Kidney (tissue), 14 donors: ENCODE data around the gene NDUFAF8. TPM values are rescaled to one million over a fixed set of nuclear protein-coding genes. Genes with fewer than 3 reads are reported as not detected.
A peak's percentile ranks its signal among the peaks of the same experiment; 100 is the strongest.

ENCODE experiments used
- DNase-seq, 5 donors: peaks; one replicate each; pipeline ENCODE4 v3.0.0-alpha.2; 2013 to 2020
- FAIRE-seq: peaks from 2 replicates; lab custom pipeline; 2012; peaks lifted over from hg19 to GRCh38; lab: Jason Lieb, UNC
- H3K27ac ChIP-seq, 2 donors: one replicate each; pipeline ENCODE4 v1.7.0; 2013; ENCODE audit warnings: low read depth in 2 of 2, low read length in 2 of 2, inconsistent platforms in 1 of 2
- H3K27me3 ChIP-seq: one replicate; pipeline ENCODE4 v1.7.1; 2013; ENCODE audit warnings: low read length, inconsistent platforms; ENCODE audit not compliant: control insufficient read depth, insufficient read depth
- H3K36me3 ChIP-seq, 3 donors: one replicate each; pipeline versions ENCODE4 v1.7.0 to v1.7.1; 2013; ENCODE audit warnings: low read length in 3 of 3, control low read depth in 1 of 3, inconsistent platforms in 1 of 3; ENCODE audit not compliant: insufficient read depth in 3 of 3, control insufficient read depth in 2 of 3
- H3K4me1 ChIP-seq, 3 donors: one replicate each; pipeline versions ENCODE4 v1.7.0 to v1.7.1; 2013; ENCODE audit warnings: low read length in 3 of 3, inconsistent platforms in 1 of 3, low read depth in 1 of 3; ENCODE audit not compliant: control insufficient read depth in 2 of 3, insufficient read depth in 2 of 3
- H3K4me3 ChIP-seq, 3 donors: one replicate each; pipeline versions ENCODE4 v1.7.0 to v1.8.1; 2013; ENCODE audit warnings: low read length in 3 of 3, control low read depth in 1 of 3, inconsistent platforms in 1 of 3
- H3K9ac ChIP-seq, 3 donors: one replicate each; pipeline versions ENCODE4 v1.7.0 to v1.7.1; 2013; ENCODE audit warnings: low read length in 3 of 3, control low read depth in 1 of 3, inconsistent platforms in 1 of 3
- H3K9me3 ChIP-seq, 3 donors: one replicate each; pipeline versions ENCODE4 v1.7.0 to v1.7.1; 2013; ENCODE audit warnings: low read length in 3 of 3, control low read depth in 1 of 3, inconsistent platforms in 1 of 3; ENCODE audit not compliant: control insufficient read depth in 2 of 3, insufficient read depth in 1 of 3
- CTCF ChIP-seq: IDR thresholded peaks from 3 replicates; pipeline ENCODE4 v1.5.1; 2012; ENCODE audit warnings: mild to moderate bottlenecking, moderate library complexity, borderline replicate concordance; ENCODE audit not compliant: insufficient read depth; ENCODE audit errors: extremely low read depth
- intact Hi-C: fragments of 100-400 bp; cut with DNase I; formaldehyde crosslinking; loops from one replicate; pipeline ENCODE4 v1.11.1; 2022
- polyA plus RNA-seq: library from polyadenylated mRNA; stranded (reverse); fragments of 350-450 nt; fragmentation: Illumina TruSeq; extraction: RNeasy Lipid Tissue Mini Kit (QIAGEN cat#74804); gene quantifications from one replicate; pipeline ENCODE4 v1.2.3, GENCODE V29; 2014; ENCODE audit warnings: low read depth, low replicate concordance; ENCODE audit not compliant: insufficient read depth
- total RNA-seq: library from RNA; stranded (reverse); fragmentation: NEBNext Ultra II Directional; extraction: Animal tissue kit (Norgen Biotek cat#: 25700); gene quantifications from one replicate; pipeline ENCODE4 v1.2.1, GENCODE V29; 2021
- donor health status: control.
- donor health status: control.
- donor health status: control.
- donor health status: control.
- donor health status: control.
- donor health status: DM: yes; HTN: yes; CAD: no.
- donor health status: Normal renal cell carcinoma (clear cell type).

Gene NDUFAF8
- total and polyA plus RNA-seq, 2 donors from 2014 or later = 38.6 to 134 TPM

- Histone ChIP-seq H3K36me3 (no peaks in the 10 kb centered on the region), H3K27ac (no peak overlapping the region), H3K9ac (no peak overlapping the region), H3K9me3 (no peaks in the 10 kb centered on the region), H3K27me3 (no peaks in the 10 kb centered on the region), H3K4me3 (no peak overlapping the region), H3K4me1 (peaks cover 0 to 3% (median 0%) of the 10 kb centered on the region in 3 donors)
- DNase-seq (no peak), FAIRE-seq (no peak)
- intact Hi-C loops = no loop called here
- no peak for TF ChIP-seq CTCF
Measured at GRCh38 chr17:81199482-81199830, 39.7 kb upstream of the NDUFAF8 start.

- no peaks in the 10 kb centered on the region for H3K27me3 ChIP-seq
- H3K9me3 ChIP-seq = no peaks in the 10 kb centered on the region
- H3K27ac ChIP-seq = no peak overlapping the region
- FAIRE-seq = no peak
- H3K4me1 ChIP-seq = peaks cover 0 to 3% (median 0%) of the 10 kb centered on the region in 3 donors
- intact Hi-C loops = no loop called here
- H3K9ac ChIP-seq = no peak overlapping the region
- no peak overlapping the region for H3K4me3 ChIP-seq
- TF ChIP-seq CTCF = no peak
- no peaks in the 10 kb centered on the region for H3K36me3 ChIP-seq
- no peak for DNase-seq
Measured at GRCh38 chr17:81200201-81200600, 38.9 kb upstream of the NDUFAF8 start.

GRCh38 chr17:81200695-81201580 lies 38.2 kb upstream of the NDUFAF8 start:
- Histone ChIP-seq H3K27me3 (no peaks in the 10 kb centered on the region), H3K36me3 (no peaks in the 10 kb centered on the region), H3K27ac (no peak overlapping the region), H3K4me3 (no peak overlapping the region), H3K4me1 (peaks cover 0 to 3% (median 0%) of the 10 kb centered on the region in 3 donors), H3K9me3 (no peaks in the 10 kb centered on the region), H3K9ac (no peak overlapping the region)
- TF ChIP-seq CTCF = peak; percentile 46
- DNase-seq = peak in 3 of 5 donors; percentile 44 to 69 (median 45)
- no peak for FAIRE-seq
- intact Hi-C loops = no loop called here
